HepG2 (cell line): ENCODE results near the gene CADPS. TPM values are rescaled to one million over a fixed set of nuclear protein-coding genes. Genes with fewer than 3 reads are reported as not detected.

ENCODE experiments used
- ATAC-seq: fragments of 200-7000 bp; cut with Tn5 transposase; 3 replicates; pipeline ENCODE4 v1.9.1; 2020; ENCODE audit warnings: mild to moderate bottlenecking, moderate library complexity
- BruUV-seq: library from RNA; stranded (reverse); fragments of 400-500 nt; replicated peaks from 2 replicates; lab custom pipeline; 2021; lab: Mats Ljungman, UMichigan
- CTCF ChIA-PET: fragments of 300-600 bp; formaldehyde crosslinking; extraction: SDS; loops from one replicate; lab custom pipeline; 2021; ENCODE audit warnings: low total read pairs, inconsistent platforms, low intra/inter-chr PET ratio; lab: Yijun Ruan, JAX
- POLR2A ChIA-PET: fragments of 350-600 bp; sonication (Branson Sonifier 250); formaldehyde crosslinking; loops from one replicate; lab custom pipeline; 2020; ENCODE audit warnings: antibody characterized with exemption, inconsistent platforms; lab: Yijun Ruan, JAX
- DNase-seq: peaks from one replicate; pipeline ENCODE4 v3.0.0-alpha.2; 2015; ENCODE audit warnings: low spot score
- FAIRE-seq: peaks from 3 replicates; lab custom pipeline; 2011; peaks lifted over from hg19 to GRCh38; lab: Jason Lieb, UNC
- H2AFZ ChIP-seq: one replicate; pipeline ENCODE4 v1.6.1; 2011; ENCODE audit warnings: low read length, inconsistent platforms
- H3K27ac ChIP-seq: fragments of 300-600 bp; 3 replicates; pipeline ENCODE4 v1.8.0; 2011; ENCODE audit warnings: mixed run types, mild to moderate bottlenecking, mixed read lengths, low read length, inconsistent platforms; ENCODE audit not compliant: insufficient read depth; ENCODE audit errors: extremely low read length
- H3K27me3 ChIP-seq, 2 experiments: fragments of 200-600 bp in 1 of 2; 2 replicates in 1 of 2; 3 replicates in 1 of 2; pipeline versions ENCODE4 v1.6.0 to v1.8.0; 2011; ENCODE audit warnings: low read length in 2 of 2, mild to moderate bottlenecking in 2 of 2, moderate library complexity in 2 of 2, inconsistent platforms in 1 of 2; ENCODE audit not compliant: insufficient read depth in 2 of 2, control insufficient read depth in 1 of 2
- H3K36me3 ChIP-seq, 2 experiments: fragments of 200-600 bp in 1 of 2; replicated peaks in 1 of 2; 2 replicates in 1 of 2; 3 replicates in 1 of 2; pipeline versions ENCODE4 v1.5.1 to v1.8.0; 2011; ENCODE audit warnings: low read length in 2 of 2, inconsistent platforms in 1 of 2; ENCODE audit not compliant: insufficient read depth in 2 of 2, control insufficient read depth in 1 of 2
- H3K4me1 ChIP-seq: 2 replicates; pipeline ENCODE4 v1.5.1; 2012; ENCODE audit warnings: low read length, inconsistent platforms; ENCODE audit not compliant: insufficient read depth
- H3K4me2 ChIP-seq: 2 replicates; pipeline ENCODE4 v1.6.0; 2011; ENCODE audit warnings: low read depth, low read length, inconsistent platforms
- H3K4me3 ChIP-seq, 3 experiments: fragments of 200-600 bp in 1 of 3; sonication (generic), shearing (Covaris generic) in 1 of 3; replicated peaks in 1 of 3; 2 replicates each; pipeline ENCODE4 v1.5.1; 2011 to 2016; ENCODE audit warnings: low read length in 3 of 3, inconsistent platforms in 2 of 3, low read depth in 2 of 3, mild to moderate bottlenecking in 2 of 3, control low read depth in 1 of 3, mixed read lengths in 1 of 3; ENCODE audit not compliant: insufficient read depth in 1 of 3
- H3K79me2 ChIP-seq: one replicate; pipeline ENCODE4 v1.6.1; 2011; ENCODE audit warnings: low read length, inconsistent platforms; ENCODE audit not compliant: insufficient read depth
- H3K9ac ChIP-seq: 2 replicates; pipeline ENCODE4 v1.6.0; 2011; ENCODE audit warnings: mild to moderate bottlenecking, low read depth, low read length, inconsistent platforms; ENCODE audit not compliant: insufficient read depth
- H3K9me3 ChIP-seq: 2 replicates; pipeline ENCODE4 v1.5.1; 2012; ENCODE audit warnings: mild to moderate bottlenecking, low read length
- H4K20me1 ChIP-seq: 2 replicates; pipeline ENCODE4 v1.6.0; 2011; ENCODE audit warnings: inconsistent platforms, mild to moderate bottlenecking, low read length, moderate library complexity; ENCODE audit not compliant: insufficient read depth
- ADNP ChIP-seq: sonication (generic); formaldehyde crosslinking; IDR thresholded peaks from 2 replicates; pipeline ENCODE4 v1.4.0; 2020; ENCODE audit warnings: missing genetic modification reagents
- ATF5 ChIP-seq: sonication (generic); formaldehyde crosslinking; IDR thresholded peaks from 2 replicates; pipeline ENCODE4 v1.4.0; 2020; ENCODE audit warnings: mild to moderate bottlenecking, low read depth, missing genetic modification reagents
- HNF4A ChIP-seq: sonication (generic); formaldehyde crosslinking; IDR thresholded peaks from 2 replicates; pipeline ENCODE4 v1.4.0; 2020; ENCODE audit warnings: missing genetic modification reagents
- MBD4 ChIP-seq: IDR thresholded peaks from 2 replicates; pipeline ENCODE4 v1.6.1; 2012; ENCODE audit warnings: low read length, inconsistent platforms, borderline replicate concordance
- NKX3-1 ChIP-seq: sonication (generic); formaldehyde crosslinking; IDR thresholded peaks from 2 replicates; pipeline ENCODE4 v1.5.0; 2020; ENCODE audit warnings: missing genetic modification reagents
- PAF1 ChIP-seq: IDR thresholded peaks from 2 replicates; pipeline ENCODE4 v1.6.1; 2016; ENCODE audit warnings: missing genetic modification reagents, missing compliant biosample characterization
- PRPF4 ChIP-seq: fragments of 200-400 bp; formaldehyde crosslinking; IDR thresholded peaks from 2 replicates; pipeline ENCODE4 v1.6.1; 2016; ENCODE audit warnings: low read length, low read depth; ENCODE audit not compliant: poor library complexity, severe bottlenecking
- SMARCE1 ChIP-seq: fragments of 450-650 bp; IDR thresholded peaks from 2 replicates; pipeline ENCODE4 v1.6.1; 2017; ENCODE audit warnings: borderline replicate concordance
- STAG1 ChIP-seq: sonication (generic); formaldehyde crosslinking; IDR thresholded peaks from 2 replicates; pipeline ENCODE4 v1.4.0; 2020; ENCODE audit warnings: missing genetic modification reagents
- SYNCRIP ChIP-seq: fragments of 200-400 bp; formaldehyde crosslinking; IDR thresholded peaks from 2 replicates; pipeline ENCODE4 v1.6.1; 2018; ENCODE audit warnings: mild to moderate bottlenecking, low read depth, low read length; ENCODE audit not compliant: insufficient read depth
- ZFP36L1 ChIP-seq: sonication (generic); formaldehyde crosslinking; IDR thresholded peaks from 2 replicates; pipeline ENCODE4 v1.8.0; 2022; ENCODE audit warnings: mild to moderate bottlenecking, missing genetic modification reagents, moderate library complexity
- ZNF282 ChIP-seq: fragments of 450-650 bp; IDR thresholded peaks from 2 replicates; pipeline ENCODE4 v1.6.1; 2018; ENCODE audit not compliant: partially characterized antibody
- ZNF30 ChIP-seq: sonication (generic); formaldehyde crosslinking; IDR thresholded peaks from 2 replicates; pipeline ENCODE4 v1.5.0; 2020; ENCODE audit warnings: mild to moderate bottlenecking, missing genetic modification reagents
- ZNF569 ChIP-seq: sonication (generic); formaldehyde crosslinking; IDR thresholded peaks from 2 replicates; pipeline ENCODE4 v1.5.0; 2020; ENCODE audit warnings: mild to moderate bottlenecking, missing genetic modification reagents, moderate library complexity, borderline replicate concordance
- ZNF782 ChIP-seq: sonication (generic); formaldehyde crosslinking; IDR thresholded peaks from 2 replicates; pipeline ENCODE4 v1.4.0; 2020; ENCODE audit warnings: missing genetic modification reagents, mild to moderate bottlenecking, borderline replicate concordance
- WGBS: methylation state at CpG from one replicate; pipeline ENCODE4 v1.1.6; 2017; ENCODE audit warnings: low lambda C conversion rate; 5-methylcytosine and 5-hydroxymethylcytosine counted together
- in situ Hi-C: cut with HindIII; loops from 2 replicates; pipeline ENCODE4 v1.10.0; 2017; ENCODE audit warnings: low pct_unique_long_range_greater_than_20kb; ENCODE audit not compliant: extremely low pct_ligation_motif_present
- intact Hi-C: fragments of 100-400 bp; cut with micrococcal nuclease; formaldehyde crosslinking; loops from one replicate; pipeline ENCODE4 v1.10.0; 2022; ENCODE audit not compliant: unreplicated experiment
- polyA plus RNA-seq, 8 experiments: library from polyadenylated mRNA; depleted of rRNA in 3 of 8; stranded (reverse) in 7 of 8; unstranded in 1 of 8; fragments of >200 nt; fragmentation: Illumina TruSeq in 4 of 8; extraction: Trizol in 4 of 8; gene quantifications; 2 replicates each; pipeline versions ENCODE4 v1.2.1 to v1.2.3, GENCODE V29; 2011 to 2016; ENCODE audit warnings: low read depth in 4 of 8, missing spikeins in 1 of 8, mixed read lengths in 1 of 8; ENCODE audit not compliant: insufficient read depth in 1 of 8
- total RNA-seq, 5 experiments: library from RNA; depleted of rRNA; stranded (reverse); fragments of >200 nt; fragmentation: Illumina TruSeq; extraction: Trizol; gene quantifications; 2 replicates each; pipeline ENCODE4 v1.2.3, GENCODE V29; 2016; ENCODE audit warnings: low read depth in 1 of 5
- TF ChIP-seq, protein P1 (sequence below): sonication (generic); formaldehyde crosslinking; IDR thresholded peaks from 2 replicates; pipeline ENCODE4 v1.5.0; 2020; ENCODE audit warnings: mild to moderate bottlenecking, missing genetic modification reagents
- TF ChIP-seq, protein P2 (sequence below): sonication (generic); formaldehyde crosslinking; IDR thresholded peaks from 2 replicates; pipeline ENCODE4 v1.4.0; 2020; ENCODE audit warnings: missing genetic modification reagents; ENCODE audit errors: not compliant biosample characterization

CADPS gene
- total and polyA plus RNA-seq, 2 of the 13 experiments (the other 11 are each of a cell fraction or from before 2014, with no cell fraction given) = not detected

GRCh38 chr3:62653796-62654195 is 221.4 kb downstream of the CADPS start:
- no TSS peak for BruUV-seq
- in situ Hi-C loops = no loop called here

More at GRCh38 chr3:62653796-62654195, 221.4 kb downstream of the CADPS start:
- no peaks in the 10 kb centered on the region for H3K9me3 ChIP-seq
- H3K4me1 ChIP-seq = no peaks in the 10 kb centered on the region
- TF ChIP-seq ZNF30 (CRISPR knock-in tag) (no peak), HNF4A (CRISPR knock-in tag) (no peak), PAF1 (no peak), NKX3-1 (CRISPR knock-in tag) (no peak), MBD4 (no peak), ZNF782 (no peak), SMARCE1 (no peak), ZFP36L1 (CRISPR knock-in tag) (no peak), ADNP (CRISPR knock-in tag) (no peak), ZNF569 (CRISPR knock-in tag) (no peak), ATF5 (CRISPR knock-in tag) (no peak), ZNF282 (no peak), SYNCRIP (no peak), STAG1 (no peak), PRPF4 (no peak)
- TF ChIP-seq, protein P1, sequence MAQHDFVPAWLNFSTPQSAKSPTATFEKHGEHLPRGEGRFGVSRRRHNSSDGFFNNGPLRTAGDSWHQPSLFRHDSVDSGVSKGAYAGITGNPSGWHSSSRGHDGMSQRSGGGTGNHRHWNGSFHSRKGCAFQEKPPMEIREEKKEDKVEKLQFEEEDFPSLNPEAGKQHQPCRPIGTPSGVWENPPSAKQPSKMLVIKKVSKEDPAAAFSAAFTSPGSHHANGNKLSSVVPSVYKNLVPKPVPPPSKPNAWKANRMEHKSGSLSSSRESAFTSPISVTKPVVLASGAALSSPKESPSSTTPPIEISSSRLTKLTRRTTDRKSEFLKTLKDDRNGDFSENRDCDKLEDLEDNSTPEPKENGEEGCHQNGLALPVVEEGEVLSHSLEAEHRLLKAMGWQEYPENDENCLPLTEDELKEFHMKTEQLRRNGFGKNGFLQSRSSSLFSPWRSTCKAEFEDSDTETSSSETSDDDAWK (CRISPR knock-in tag) = no peak
- TF ChIP-seq, protein P2, sequence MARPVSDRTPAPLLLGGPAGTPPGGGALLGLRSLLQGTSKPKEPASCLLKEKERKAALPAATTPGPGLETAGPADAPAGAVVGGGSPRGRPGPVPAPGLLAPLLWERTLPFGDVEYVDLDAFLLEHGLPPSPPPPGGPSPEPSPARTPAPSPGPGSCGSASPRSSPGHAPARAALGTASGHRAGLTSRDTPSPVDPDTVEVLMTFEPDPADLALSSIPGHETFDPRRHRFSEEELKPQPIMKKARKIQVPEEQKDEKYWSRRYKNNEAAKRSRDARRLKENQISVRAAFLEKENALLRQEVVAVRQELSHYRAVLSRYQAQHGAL = no peak
- no peak overlapping the region for H3K27ac ChIP-seq
- H3K4me3 ChIP-seq = no peak overlapping the region
- FAIRE-seq (no peak), ATAC-seq (no peak), DNase-seq (no peak)
- H2AFZ ChIP-seq = no peak overlapping the region
- ChIA-PET CTCF (no interaction called here), POLR2A (no interaction called here)
- no peaks in the 10 kb centered on the region for H4K20me1 ChIP-seq
- H3K4me2 ChIP-seq = no peak overlapping the region
- intact Hi-C loops = no loop called here
- 20% methylated on average over 7 of the region's 7 CpGs for WGBS
- H3K27me3 ChIP-seq = 0 out of 5 replicates have a peak, but pooled peaks cover 0 to 7% of the 10 kb centered on the region in 2 experiments
- H3K9ac ChIP-seq = no peak overlapping the region
- no peaks in the 10 kb centered on the region for H3K79me2 ChIP-seq
- H3K36me3 ChIP-seq = no peaks in the 10 kb centered on the region
